ENCODE results near the gene HMGCS2.

- no peak for TF ChIP-seq CTBP1 (IDR thresholded peaks at IDR 0.05; ENCODE audit: borderline replicate concordance)
- TF ChIP-seq HDGF (IDR thresholded peaks at IDR 0.05; ENCODE audit: borderline replicate concordance) = no peak
- no peak for TF ChIP-seq BHLHE40 (IDR thresholded peaks at IDR 0.05; ENCODE audit: borderline replicate concordance)
- TF ChIP-seq SP1 (IDR thresholded peaks at IDR 0.05) = no peak
- no peak for TF ChIP-seq L3MBTL2 (conservative IDR thresholded peaks at IDR 0.05)
- TF ChIP-seq ELF4 (IDR thresholded peaks at IDR 0.05) = no peak
- TF ChIP-seq PKNOX1 (IDR thresholded peaks at IDR 0.05) = no peak
- no peak for TF ChIP-seq SUZ12 (IDR thresholded peaks at IDR 0.05)
- TF ChIP-seq TARDBP (IDR thresholded peaks at IDR 0.05) = no peak
These were observed 28.5 kb upstream of the HMGCS2 start for GRCh38 chr1:119797162-119797561.
